ENCODE data around the gene LARP1.
A peak's percentile ranks its signal among the peaks of the same experiment; 100 is the strongest.

LARP1 gene

GRCh38 chr5:154761046-154761736, 6.0 kb downstream of the LARP1 start:
- DNase-seq (ENCODE audit: low spot score), result peak; percentile 27

GRCh38 chr5:154762261-154762660, 7.1 kb downstream of the LARP1 start:
- DNase-seq (ENCODE audit: low spot score), result no peak

- DNase-seq (ENCODE audit: low spot score), result no peak
Measured at GRCh38 chr5:154762700-154763099, 7.5 kb downstream of the LARP1 start.

- no peak for DNase-seq (ENCODE audit: low spot score)
Measured at GRCh38 chr5:154764967-154765366, 9.8 kb downstream of the LARP1 start.

GRCh38 chr5:154765396-154765925, 10.3 kb downstream of the LARP1 start:
- no peak for DNase-seq (ENCODE audit: low spot score)

GRCh38 chr5:154766558-154767281, 11.5 kb downstream of the LARP1 start:
- DNase-seq (ENCODE audit: low spot score), result no peak

GRCh38 chr5:154767576-154767975, 12.4 kb downstream of the LARP1 start:
- no peak for DNase-seq (ENCODE audit: low spot score)

- DNase-seq (ENCODE audit: low spot score), result no peak
Measured at GRCh38 chr5:154768207-154768606, 13.0 kb downstream of the LARP1 start.

GRCh38 chr5:154770111-154770510, 14.9 kb downstream of the LARP1 start:
- no peak for DNase-seq (ENCODE audit: low spot score)

- DNase-seq (ENCODE audit: low spot score), result no peak
Measured at GRCh38 chr5:154771383-154771901, 16.3 kb downstream of the LARP1 start.

GRCh38 chr5:154773326-154773725, 18.1 kb downstream of the LARP1 start:
- DNase-seq (ENCODE audit: low spot score), result no peak

GRCh38 chr5:154776167-154776566, 21.0 kb downstream of the LARP1 start:
- no peak for DNase-seq (ENCODE audit: low spot score)

GRCh38 chr5:154778534-154778933, 23.4 kb downstream of the LARP1 start:
- DNase-seq (ENCODE audit: low spot score), result no peak

GRCh38 chr5:154779105-154779504, 23.9 kb downstream of the LARP1 start:
- DNase-seq (ENCODE audit: low spot score), result no peak

- no peak for DNase-seq (ENCODE audit: low spot score)
Measured at GRCh38 chr5:154780128-154780527, 25.0 kb downstream of the LARP1 start.

GRCh38 chr5:154782326-154782725, 27.1 kb downstream of the LARP1 start:
- DNase-seq (ENCODE audit: low spot score), result no peak

- DNase-seq (ENCODE audit: low spot score), result no peak
Measured at GRCh38 chr5:154782812-154783592, 27.8 kb downstream of the LARP1 start.

- no peak for DNase-seq (ENCODE audit: low spot score)
Measured at GRCh38 chr5:154783774-154784460, 28.7 kb downstream of the LARP1 start.

GRCh38 chr5:154784856-154785255, 29.7 kb downstream of the LARP1 start:
- no peak for DNase-seq (ENCODE audit: low spot score)

- no peak for DNase-seq (ENCODE audit: low spot score)
Measured at GRCh38 chr5:154786414-154786813, 31.2 kb downstream of the LARP1 start.

GRCh38 chr5:154788212-154788611, 33.0 kb downstream of the LARP1 start:
- no peak for DNase-seq (ENCODE audit: low spot score)

GRCh38 chr5:154791535-154791934, 36.4 kb downstream of the LARP1 start:
- no peak for DNase-seq (ENCODE audit: low spot score)

All from CD4-positive, alpha-beta T cell treated with Interleukin-6 at 100 ng/mL for 8 hours (primary cell).